Hepatocyte (in vitro differentiated cells): Measurements from ENCODE around the gene DLG2. TPM values are rescaled to one million over a fixed set of nuclear protein-coding genes. Genes with fewer than 3 reads are reported as not detected.

Experiments
- DNase-seq: peaks from one replicate; pipeline ENCODE4 v3.0.0-alpha.2; 2016; ENCODE audit warnings: low spot score
- H2AFZ ChIP-seq: fragments of 200-600 bp; sonication (generic); 2 replicates; pipeline ENCODE4 v1.6.0; 2016; ENCODE audit warnings: antibody characterized with exemption, mild to moderate bottlenecking
- H3K27ac ChIP-seq: fragments of 200-600 bp; sonication (generic); 2 replicates; pipeline ENCODE4 v1.5.1; 2016; ENCODE audit warnings: mild to moderate bottlenecking
- H3K27me3 ChIP-seq: fragments of 200-600 bp; sonication (generic); 2 replicates; pipeline ENCODE4 v1.6.1; 2016
- H3K36me3 ChIP-seq: fragments of 200-600 bp; sonication (generic); replicated peaks from 2 replicates; pipeline ENCODE4 v1.5.1; 2016; ENCODE audit warnings: low read depth; ENCODE audit not compliant: insufficient read depth
- H3K4me1 ChIP-seq: fragments of 200-600 bp; sonication (generic); 2 replicates; pipeline ENCODE4 v1.5.1; 2016; ENCODE audit warnings: mild to moderate bottlenecking, moderate library complexity; ENCODE audit not compliant: insufficient read depth
- H3K4me2 ChIP-seq: fragments of 200-600 bp; sonication (generic); 2 replicates; pipeline ENCODE4 v1.6.0; 2016
- H3K4me3 ChIP-seq: fragments of 200-600 bp; sonication (generic); 2 replicates; pipeline ENCODE4 v1.5.1; 2016; ENCODE audit warnings: mild to moderate bottlenecking
- H3K79me2 ChIP-seq: fragments of 200-600 bp; sonication (generic); 2 replicates; pipeline ENCODE4 v1.6.0; 2017; ENCODE audit warnings: mild to moderate bottlenecking
- H3K9me2 ChIP-seq: fragments of 200-600 bp; sonication (generic); replicated peaks from 2 replicates; pipeline ENCODE4 v1.6.0; 2017; ENCODE audit warnings: mild to moderate bottlenecking; ENCODE audit not compliant: insufficient read depth
- H3K9me3 ChIP-seq: fragments of 200-600 bp; sonication (generic); 2 replicates; pipeline ENCODE4 v1.5.1; 2016; ENCODE audit warnings: low read depth, mild to moderate bottlenecking
- H4K20me1 ChIP-seq: fragments of 200-600 bp; sonication (generic); 2 replicates; pipeline ENCODE4 v1.6.0; 2016; ENCODE audit warnings: mild to moderate bottlenecking; ENCODE audit not compliant: insufficient read depth, poor library complexity, severe bottlenecking
- EZH2 ChIP-seq: fragments of 200-600 bp; sonication (generic); IDR thresholded peaks from 2 replicates; pipeline ENCODE4 v1.6.1; 2016; ENCODE audit warnings: antibody characterized with exemption, mild to moderate bottlenecking, borderline replicate concordance
- EZH2phosphoT487 ChIP-seq: fragments of 200-600 bp; sonication (generic); IDR thresholded peaks from one replicate; pipeline ENCODE4 v1.6.1; 2018; ENCODE audit warnings: antibody characterized with exemption, mild to moderate bottlenecking, low read depth, moderate library complexity; ENCODE audit not compliant: unreplicated experiment, severe bottlenecking
- WGBS: methylation state at CpG from one replicate; pipeline ENCODE4 v1.1.6; 2016; ENCODE audit warnings: low lambda C conversion rate; ENCODE audit errors: missing lambda C conversion rate; 5-methylcytosine and 5-hydroxymethylcytosine counted together
- polyA plus RNA-seq: library from polyadenylated mRNA; unstranded; fragments of >200 nt; fragmentation: Nextera tagmentation; extraction: Ambion mirVana; gene quantifications from 2 replicates; pipeline ENCODE4 v1.2.1, GENCODE V29; 2016
- total RNA-seq: library from RNA; depleted of rRNA; stranded (reverse); fragments of >200 nt; gene quantifications from 2 replicates; pipeline ENCODE4 v1.2.3, GENCODE V29; 2014
- TF ChIP-seq, protein P1 (sequence below): fragments of 200-600 bp; sonication (generic); IDR thresholded peaks from 2 replicates; pipeline ENCODE4 v1.5.1; 2016; ENCODE audit warnings: antibody characterized with exemption, mild to moderate bottlenecking; ENCODE audit not compliant: poor library complexity

The DLG2 gene
- total and polyA plus RNA-seq, 2 experiments from 2014 or later = 2.6 to 6.8 TPM

- H3K27me3 ChIP-seq = no peaks in the 10 kb centered on the region
- no peak overlapping the region for H2AFZ ChIP-seq
- WGBS = 89% methylated on average over 15 of the region's 15 CpGs
- H3K4me3 ChIP-seq = no peak overlapping the region
- H3K36me3 ChIP-seq = no peaks in the 10 kb centered on the region
- H3K4me1 ChIP-seq = no peaks in the 10 kb centered on the region
- TF ChIP-seq, protein P1, sequence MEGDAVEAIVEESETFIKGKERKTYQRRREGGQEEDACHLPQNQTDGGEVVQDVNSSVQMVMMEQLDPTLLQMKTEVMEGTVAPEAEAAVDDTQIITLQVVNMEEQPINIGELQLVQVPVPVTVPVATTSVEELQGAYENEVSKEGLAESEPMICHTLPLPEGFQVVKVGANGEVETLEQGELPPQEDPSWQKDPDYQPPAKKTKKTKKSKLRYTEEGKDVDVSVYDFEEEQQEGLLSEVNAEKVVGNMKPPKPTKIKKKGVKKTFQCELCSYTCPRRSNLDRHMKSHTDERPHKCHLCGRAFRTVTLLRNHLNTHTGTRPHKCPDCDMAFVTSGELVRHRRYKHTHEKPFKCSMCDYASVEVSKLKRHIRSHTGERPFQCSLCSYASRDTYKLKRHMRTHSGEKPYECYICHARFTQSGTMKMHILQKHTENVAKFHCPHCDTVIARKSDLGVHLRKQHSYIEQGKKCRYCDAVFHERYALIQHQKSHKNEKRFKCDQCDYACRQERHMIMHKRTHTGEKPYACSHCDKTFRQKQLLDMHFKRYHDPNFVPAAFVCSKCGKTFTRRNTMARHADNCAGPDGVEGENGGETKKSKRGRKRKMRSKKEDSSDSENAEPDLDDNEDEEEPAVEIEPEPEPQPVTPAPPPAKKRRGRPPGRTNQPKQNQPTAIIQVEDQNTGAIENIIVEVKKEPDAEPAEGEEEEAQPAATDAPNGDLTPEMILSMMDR = no peak
- TF ChIP-seq EZH2phosphoT487 (no peak), EZH2 (no peak)
- no peak overlapping the region for H3K4me2 ChIP-seq
- H3K9me2 ChIP-seq = no peaks in the 10 kb centered on the region
- H4K20me1 ChIP-seq = no peaks in the 10 kb centered on the region
- H3K9me3 ChIP-seq = no peaks in the 10 kb centered on the region
- no peak for DNase-seq
- no peaks in the 10 kb centered on the region for H3K79me2 ChIP-seq
- no peak overlapping the region for H3K27ac ChIP-seq
Measured at GRCh38 chr11:85028329-85029101, 598.6 kb downstream of the DLG2 start.

- Histone ChIP-seq H3K9me3 (no peaks in the 10 kb centered on the region), H3K36me3 (no peaks in the 10 kb centered on the region), H3K4me2 (no peak overlapping the region), H3K4me3 (no peak overlapping the region), H3K79me2 (no peaks in the 10 kb centered on the region), H3K9me2 (no peaks in the 10 kb centered on the region), H4K20me1 (no peaks in the 10 kb centered on the region), H2AFZ (no peak overlapping the region), H3K4me1 (no peaks in the 10 kb centered on the region), H3K27me3 (no peaks in the 10 kb centered on the region), H3K27ac (no peak overlapping the region)
- TF ChIP-seq EZH2 = no peak
- no peak for TF ChIP-seq EZH2phosphoT487
- TF ChIP-seq, protein P1 = no peak
- DNase-seq = no peak
- 95% methylated on average over 11 of the region's 11 CpGs for WGBS
Measured at GRCh38 chr11:85027346-85027745, 599.8 kb downstream of the DLG2 start.

- no peaks in the 10 kb centered on the region for H3K9me3 ChIP-seq
- no peaks in the 10 kb centered on the region for H3K9me2 ChIP-seq
- DNase-seq = no peak
- 88% methylated on average over 9 of the region's 9 CpGs for WGBS
- H3K36me3 ChIP-seq = no peaks in the 10 kb centered on the region
- H3K27ac ChIP-seq = no peak overlapping the region
- H2AFZ ChIP-seq = no peak overlapping the region
- TF ChIP-seq, protein P1 = no peak
- no peak for TF ChIP-seq EZH2phosphoT487
- TF ChIP-seq EZH2 = no peak
- no peaks in the 10 kb centered on the region for H3K79me2 ChIP-seq
- H4K20me1 ChIP-seq = no peaks in the 10 kb centered on the region
- H3K4me1 ChIP-seq = no peaks in the 10 kb centered on the region
- no peak overlapping the region for H3K4me2 ChIP-seq
- no peak overlapping the region for H3K4me3 ChIP-seq
- H3K27me3 ChIP-seq = no peaks in the 10 kb centered on the region
Measured at GRCh38 chr11:85021058-85021457, 606.1 kb downstream of the DLG2 start.
